Hippocampal formation (tissue), 2 donors: Measurements from ENCODE around the gene SLMAP.
"Not testable (repeated sequence)": the region's sequence is repeated elsewhere in the genome, so short reads cannot be mapped to it uniquely, and the experiment has no call there.

ENCODE experiments used
- DNase-seq, 2 donors: peaks; one replicate each; lab custom pipeline; 2025; lab: John Stamatoyannopoulos, UW

SLMAP gene

DNA sequence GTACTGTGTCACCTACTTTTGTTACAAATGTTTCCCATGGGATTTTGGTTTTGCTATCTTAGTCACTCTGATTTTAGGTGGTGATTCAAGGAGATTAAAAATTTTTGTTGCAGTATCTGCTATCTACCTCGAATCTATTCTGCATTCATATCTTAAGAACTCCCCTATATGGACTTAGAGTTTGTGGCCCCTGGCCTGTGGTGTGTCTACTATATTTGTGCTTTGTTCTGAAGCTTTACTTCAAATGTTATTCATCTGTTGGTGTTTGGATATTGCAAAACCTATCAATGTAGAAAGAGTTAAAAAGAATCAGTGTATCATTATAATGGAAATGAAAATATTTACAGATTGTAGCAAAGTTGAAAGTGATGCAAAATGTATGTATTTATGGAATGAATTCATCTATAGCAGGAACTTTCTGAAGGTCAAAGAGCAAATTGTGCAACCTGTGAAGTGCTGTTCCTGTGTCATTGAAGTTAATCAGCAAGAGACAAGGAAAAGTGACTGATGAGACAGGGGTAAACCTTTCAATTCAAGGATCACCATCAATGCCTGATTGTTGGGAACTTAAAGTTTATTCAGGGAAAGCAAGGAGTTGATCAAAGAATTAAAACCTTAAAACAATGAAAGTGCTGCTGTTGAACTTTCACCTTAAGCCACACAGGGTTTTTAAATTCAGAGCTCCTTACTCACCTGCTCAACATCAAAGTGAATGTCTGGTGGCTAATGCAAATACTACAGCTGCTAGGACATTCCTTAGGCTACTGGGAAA is 71.0 kb downstream of the SLMAP start:
- no peak for DNase-seq

DNA sequence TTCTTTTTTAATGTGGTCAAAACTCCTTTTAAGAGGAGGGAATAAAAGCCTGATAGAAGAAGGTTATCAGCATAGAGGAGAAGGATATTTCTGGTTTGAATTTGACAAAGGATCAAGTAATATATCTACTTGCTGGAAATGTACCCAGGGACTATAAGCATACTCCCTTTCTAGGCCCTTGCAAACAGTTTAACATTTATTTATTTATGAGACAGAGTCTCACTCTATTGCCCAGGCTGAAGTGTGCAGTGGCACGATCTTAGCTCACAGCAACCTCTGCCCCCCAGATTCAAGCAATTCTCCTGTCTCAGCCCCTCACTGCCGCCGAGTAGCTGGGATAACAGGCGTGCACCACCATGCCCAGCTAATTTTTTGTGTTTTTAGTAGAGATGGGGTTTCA is 71.6 kb downstream of the SLMAP start:
- no peak for DNase-seq

- DNase-seq: no peak
Measured at GRCh38 chr3:57832486-57832885, 76.4 kb downstream of the SLMAP start.

DNA sequence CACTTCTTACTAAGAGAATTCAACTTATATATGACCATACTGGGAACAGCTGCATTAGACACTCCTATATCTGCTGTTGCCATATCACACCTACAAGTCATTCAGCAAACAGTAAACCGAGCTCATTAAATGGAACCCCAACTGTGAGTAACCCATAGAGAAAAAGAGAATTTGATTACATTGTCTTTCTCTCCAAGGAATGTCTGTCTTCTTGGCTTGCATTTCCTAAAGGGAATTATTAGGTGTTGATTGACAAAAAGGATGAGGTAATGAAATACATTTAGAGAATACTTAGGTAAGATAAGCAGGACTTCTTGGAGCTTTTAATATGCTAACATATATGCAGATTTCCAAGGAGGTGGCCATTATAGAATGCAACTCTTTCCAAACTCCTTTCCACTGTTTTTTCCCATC is 76.8 kb downstream of the SLMAP start:
- no peak for DNase-seq

GRCh38 chr3:57833763-57834162 is 77.7 kb downstream of the SLMAP start:
- DNase-seq: no peak

DNA sequence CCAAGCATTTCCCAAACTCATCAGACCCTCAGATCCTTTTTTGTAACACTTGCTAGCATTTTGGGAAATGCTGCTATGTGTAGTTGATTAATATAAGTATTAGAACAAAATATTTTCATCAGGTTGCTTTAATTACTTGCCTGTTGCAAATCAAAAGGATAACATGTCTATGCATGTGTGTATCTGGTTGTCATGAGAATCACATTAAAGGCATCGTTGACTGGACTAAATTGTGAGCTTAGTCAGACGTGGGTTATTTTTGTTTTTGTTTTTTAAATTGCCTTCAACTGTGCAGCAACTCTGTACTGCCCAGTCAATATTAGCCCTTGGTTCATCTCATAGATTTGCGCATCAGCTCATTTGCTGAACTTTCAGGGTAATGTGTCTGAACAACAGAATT is 81.6 kb downstream of the SLMAP start:
- no peak for DNase-seq

DNA sequence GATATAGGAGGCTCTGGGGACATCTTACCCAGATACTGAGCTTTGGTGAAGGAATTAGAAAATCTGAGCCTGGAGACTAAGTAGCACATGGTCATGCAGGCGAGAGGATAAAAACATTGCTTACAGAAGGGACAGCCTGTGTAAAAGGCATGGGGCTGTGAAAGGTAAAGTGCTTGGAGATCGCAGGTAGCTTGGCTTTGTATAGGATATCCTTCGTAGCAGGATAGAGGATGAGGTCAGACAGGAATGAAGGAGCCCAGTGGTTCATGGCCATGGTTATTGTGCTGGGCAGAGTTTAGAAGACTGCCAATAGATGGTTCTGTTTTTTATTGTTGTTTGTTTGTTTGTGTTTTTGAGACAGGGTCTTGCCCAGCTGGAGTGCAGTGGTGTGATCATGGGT is 82.5 kb downstream of the SLMAP start:
- DNase-seq: no peak

DNA sequence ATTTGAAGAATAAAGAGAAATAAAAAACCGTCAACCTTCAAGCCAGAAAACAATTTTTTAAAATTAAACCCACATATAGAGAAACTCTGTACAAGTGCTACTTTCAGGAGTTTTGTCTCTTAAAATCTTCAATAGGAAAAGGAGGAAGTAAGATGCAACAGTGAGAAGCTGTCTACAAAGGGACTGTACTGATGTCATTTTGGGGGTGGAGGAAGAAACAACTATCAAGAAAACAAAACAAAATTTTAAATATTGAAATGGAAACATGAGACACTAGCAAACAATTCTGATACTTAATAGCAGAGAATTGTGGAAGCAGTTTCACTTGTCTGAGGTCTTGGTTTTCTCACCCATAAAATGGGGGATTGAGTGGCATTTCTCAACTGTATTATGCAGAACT is 84.4 kb downstream of the SLMAP start:
- no peak for DNase-seq

DNA sequence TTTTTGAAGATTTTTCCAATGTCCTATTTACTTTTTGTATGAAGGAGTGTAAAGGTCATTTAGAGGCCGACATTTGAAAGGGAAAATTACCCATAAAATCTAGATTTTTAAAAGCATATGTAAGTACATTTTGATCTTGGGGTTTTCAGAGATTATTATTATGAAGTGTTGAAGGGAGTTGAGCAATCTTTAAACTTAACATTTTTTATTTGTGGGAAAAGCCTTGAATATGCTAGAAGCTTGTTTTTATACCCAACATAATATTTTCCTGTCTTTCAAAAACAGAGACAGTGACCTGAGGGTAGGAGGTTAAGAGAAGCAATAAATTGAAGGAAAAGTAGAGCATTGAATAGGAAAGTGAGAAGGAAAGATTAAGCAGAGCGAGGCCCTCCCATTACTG is 85.7 kb downstream of the SLMAP start:
- no peak for DNase-seq

- no peak for DNase-seq
Measured at GRCh38 chr3:57848177-57848738, 92.1 kb downstream of the SLMAP start.

- no peak for DNase-seq
Measured at GRCh38 chr3:57851304-57851703, 95.2 kb downstream of the SLMAP start.

DNA sequence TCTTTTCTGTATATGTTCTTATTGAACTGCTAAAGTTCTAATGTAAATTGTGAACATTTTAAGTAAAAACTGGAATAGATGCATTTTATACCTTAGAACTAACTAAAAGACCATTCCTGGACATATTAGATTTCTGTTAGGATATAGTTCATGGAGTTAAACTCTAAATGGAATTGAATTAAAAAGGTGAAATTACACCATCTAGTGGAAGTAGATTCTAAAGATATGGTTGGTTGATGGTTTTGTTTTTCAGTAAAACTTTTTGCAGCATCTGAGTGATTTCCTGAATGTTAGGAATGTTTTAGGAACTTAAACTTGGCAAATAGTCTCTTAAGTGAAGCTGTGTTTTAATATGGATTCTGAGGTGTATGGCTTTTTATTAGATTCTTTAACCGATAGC is 96.8 kb downstream of the SLMAP start:
- no peak for DNase-seq

GRCh38 chr3:57855281-57855680 is 99.2 kb downstream of the SLMAP start:
- no peak for DNase-seq

DNA sequence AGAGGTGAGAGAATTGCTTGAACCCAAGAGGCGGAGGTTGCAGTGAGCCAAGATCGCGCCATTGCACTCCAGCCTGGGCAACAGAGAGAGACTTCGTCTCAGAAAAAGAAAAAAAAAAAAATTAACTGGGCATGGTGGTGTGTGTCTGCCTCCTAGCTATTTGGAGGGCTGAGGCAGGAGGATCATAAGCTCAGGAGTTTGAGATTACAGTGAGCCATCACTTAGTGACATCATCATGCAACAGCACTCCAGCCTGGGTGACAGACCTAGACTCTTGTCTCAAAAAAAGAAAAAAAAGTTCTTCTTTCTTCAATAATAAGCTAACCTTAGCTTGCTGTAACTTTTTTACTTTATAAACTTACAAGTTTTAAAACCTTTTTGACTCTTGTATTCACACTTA is 99.8 kb downstream of the SLMAP start:
- DNase-seq: no peak

DNA sequence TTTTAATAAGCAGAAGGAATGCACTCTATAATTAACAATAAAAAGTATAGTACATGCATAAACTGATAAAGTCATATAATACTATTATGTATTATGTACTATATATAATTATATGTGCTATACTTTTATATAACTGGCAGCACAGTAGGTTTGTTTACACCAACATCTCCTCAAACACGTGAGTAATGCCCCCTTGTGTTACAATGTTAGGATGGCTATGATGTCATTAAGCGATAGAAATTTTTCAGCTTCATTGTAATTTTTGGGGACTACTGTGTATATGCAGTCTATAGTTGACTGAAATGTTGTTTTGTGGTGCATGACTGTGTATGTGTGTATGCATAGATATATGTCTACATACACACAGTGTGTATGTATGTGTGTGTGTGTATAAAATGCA is 100.6 kb downstream of the SLMAP start:
- no peak for DNase-seq

DNA sequence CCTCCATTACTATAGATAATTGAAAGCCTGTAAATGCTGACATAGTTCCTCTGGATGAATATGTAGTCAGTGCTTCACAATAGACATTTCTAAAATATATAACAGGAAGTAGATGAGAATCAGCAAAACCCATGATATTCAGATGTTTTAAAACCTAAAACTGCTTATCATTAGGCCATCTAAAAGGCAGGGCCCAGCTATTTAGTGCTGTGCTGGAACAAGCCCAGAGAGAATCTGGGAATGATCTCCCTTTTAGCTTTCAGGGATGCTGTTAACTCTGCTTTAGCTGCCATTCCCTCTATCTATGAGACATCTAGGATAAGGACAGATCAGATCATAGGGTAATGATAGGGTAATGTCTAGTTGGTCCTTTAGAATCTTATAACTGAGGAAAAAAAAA is 106.8 kb downstream of the SLMAP start:
- no peak for DNase-seq

GRCh38 chr3:57863380-57863779 is 107.3 kb downstream of the SLMAP start:
- no peak for DNase-seq

GRCh38 chr3:57864853-57865252 is 108.7 kb downstream of the SLMAP start:
- no peak for DNase-seq

GRCh38 chr3:57869110-57869509 is 113.0 kb downstream of the SLMAP start:
- not testable (repeated sequence) for DNase-seq

GRCh38 chr3:57872606-57873005 is 116.5 kb downstream of the SLMAP start:
- no peak for DNase-seq

DNA sequence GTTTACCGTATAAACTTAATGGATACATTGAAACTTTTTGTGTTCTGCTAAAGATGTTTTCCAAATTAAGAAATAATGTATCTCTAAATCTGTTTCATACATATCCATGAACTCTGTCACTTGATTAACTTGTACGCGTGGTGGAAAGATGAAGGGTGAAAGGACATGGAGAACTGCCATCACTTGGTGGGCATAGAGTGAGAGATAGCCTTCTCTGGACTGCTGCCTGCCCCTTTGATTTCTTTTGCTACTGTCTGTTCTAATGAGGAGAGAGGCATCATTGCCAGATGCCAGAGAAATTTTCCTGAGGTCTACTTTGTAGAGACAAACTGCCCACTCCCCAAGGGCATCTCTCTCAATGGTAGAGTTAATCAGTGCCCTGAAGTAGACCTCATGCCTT is 120.5 kb downstream of the SLMAP start:
- DNase-seq: no peak

- no peak for DNase-seq
Measured at GRCh38 chr3:57877116-57877515, 121.0 kb downstream of the SLMAP start.

DNA sequence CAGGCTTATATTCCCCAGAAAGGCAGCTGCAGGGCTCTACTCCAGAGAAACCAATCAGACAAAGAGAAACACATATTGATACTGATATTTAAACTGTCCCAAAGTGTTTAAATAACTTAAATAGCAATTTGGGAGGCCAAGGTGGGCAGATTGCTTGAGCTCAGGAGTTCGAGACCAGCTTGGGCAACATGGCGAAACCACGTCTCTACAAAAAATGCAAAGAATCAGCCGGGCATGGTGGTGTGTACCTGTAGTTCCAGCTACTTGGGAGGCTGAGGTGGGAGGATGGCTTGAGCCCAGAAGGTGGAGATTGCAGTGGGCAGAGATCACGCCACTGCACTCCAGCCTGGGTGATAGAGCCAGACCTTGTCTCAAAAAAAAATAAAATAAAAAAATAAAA is 128.3 kb downstream of the SLMAP start:
- not testable (repeated sequence) for DNase-seq

DNA sequence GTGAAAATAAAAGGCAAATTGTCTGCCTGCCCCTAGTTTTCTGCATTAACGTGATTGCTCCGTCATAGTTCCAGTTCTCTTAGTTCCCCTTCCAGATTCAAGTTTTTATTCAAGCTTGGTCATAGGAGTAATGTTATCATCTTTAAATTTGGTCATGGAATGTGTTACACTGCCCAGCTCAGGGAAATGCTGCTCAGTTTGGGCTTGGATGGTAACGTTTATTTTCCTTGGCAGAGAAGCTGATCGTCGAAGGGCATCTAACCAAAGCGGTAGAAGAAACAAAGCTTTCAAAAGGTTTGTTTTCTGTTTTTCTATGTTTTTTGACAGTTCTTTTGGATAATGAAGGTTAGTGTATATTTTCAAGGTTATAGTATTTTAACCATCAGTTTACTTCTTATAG is 133.7 kb downstream of the SLMAP start:
- DNase-seq: no peak
